Left ventricle myocardium inferior (tissue), 1 donor: Measurements from ENCODE around the gene ATXN10. TPM values are rescaled to one million over a fixed set of nuclear protein-coding genes. Genes with fewer than 3 reads are reported as not detected.
A peak's percentile ranks its signal among the peaks of the same experiment; 100 is the strongest.

Experiments
- DNase-seq: peaks from one replicate; pipeline ENCODE4 v3.0.0-alpha.2; 2020
- H3K27ac ChIP-seq: fragments of 200-600 bp; replicated peaks from 2 replicates; pipeline ENCODE4 v1.8.0; 2021
- H3K27me3 ChIP-seq: fragments of 200-600 bp; 2 replicates; pipeline ENCODE4 v1.8.0; 2021; ENCODE audit warnings: low read depth
- H3K36me3 ChIP-seq: fragments of 200-600 bp; 2 replicates; pipeline ENCODE4 v1.8.0; 2021
- H3K4me1 ChIP-seq: fragments of 200-600 bp; 2 replicates; pipeline ENCODE4 v1.8.0; 2021
- H3K4me3 ChIP-seq: fragments of 200-600 bp; 2 replicates; pipeline ENCODE4 v1.8.0; 2021; ENCODE audit warnings: mild to moderate bottlenecking, moderate library complexity
- H3K9me3 ChIP-seq: fragments of 200-600 bp; replicated peaks from 2 replicates; pipeline ENCODE4 v1.8.0; 2021
- intact Hi-C: fragments of 100-400 bp; cut with micrococcal nuclease; formaldehyde crosslinking; loops from one replicate; pipeline ENCODE4 v1.11.0; 2022
- total RNA-seq: library from RNA; stranded (reverse); fragmentation: NEBNext Ultra II Directional; extraction: Animal tissue kit (Norgen Biotek cat#: 25700); gene quantifications from one replicate; pipeline ENCODE4 v1.2.1, GENCODE V29; 2021
- TF ChIP-seq, protein P1 (sequence below): fragments of 200-600 bp; IDR thresholded peaks from 2 replicates; pipeline ENCODE4 v1.8.0; 2021; ENCODE audit warnings: antibody characterized with exemption, mild to moderate bottlenecking, borderline replicate concordance
- donor health status: DM: no; HTN: yes; CAD: no; lungs with severe emphysema.

The ATXN10 gene
- total RNA-seq, 1 donor from 2014 or later: 148 TPM

DNA sequence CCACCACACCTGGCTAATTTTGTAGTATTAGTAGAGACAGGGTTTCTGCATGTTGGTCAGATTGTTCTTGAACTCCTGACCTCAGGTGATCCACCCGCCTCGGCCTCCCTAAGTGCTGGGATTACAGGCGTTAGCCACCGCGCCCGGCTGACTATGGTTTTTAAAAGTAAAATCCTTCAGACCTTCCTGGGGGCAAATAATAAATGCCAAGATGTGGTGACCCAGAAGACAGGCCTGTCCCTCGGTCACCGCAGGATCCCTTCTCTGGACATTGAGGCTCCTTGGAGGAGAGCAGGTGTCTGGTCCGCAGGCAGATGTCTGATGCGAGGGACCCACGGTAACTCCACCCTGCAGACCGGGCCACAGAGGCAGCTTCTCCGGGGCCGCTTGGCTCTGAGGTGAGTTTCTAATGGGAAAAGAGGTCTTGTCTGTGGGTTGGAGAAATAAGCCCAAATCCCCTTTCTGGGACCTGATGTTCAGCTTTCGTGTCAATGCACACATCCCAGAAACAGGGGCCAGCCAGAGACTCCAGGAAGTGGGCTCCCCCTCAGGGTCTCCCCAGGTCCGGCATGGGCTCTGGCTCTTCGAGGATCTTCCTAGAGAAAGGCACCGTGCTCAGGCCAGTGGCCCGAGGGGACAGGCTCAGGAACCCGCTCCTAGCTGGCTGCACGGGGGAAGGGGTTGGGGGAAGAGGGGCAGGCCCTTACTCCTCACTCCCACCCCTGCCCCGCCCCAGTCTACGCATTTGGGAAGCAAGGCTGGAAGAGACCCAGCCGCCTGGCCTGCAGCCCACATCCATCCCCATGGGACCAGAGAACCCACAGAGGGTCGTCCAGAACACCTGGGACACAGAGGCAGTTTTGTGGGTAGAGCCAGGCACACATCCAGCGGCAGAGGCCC is 204.8 kb downstream of the ATXN10 start:
- intact Hi-C loops: no loop called here
- Histone ChIP-seq H3K4me1 (peaks cover 38% of the 10 kb centered on the region), H3K36me3 (no peaks in the 10 kb centered on the region), H3K27me3 (peaks cover 45% of the 10 kb centered on the region), H3K27ac (no peak overlapping the region), H3K4me3 (no peak overlapping the region), H3K9me3 (peaks cover 12% of the 10 kb centered on the region)
- DNase-seq: no peak
- TF ChIP-seq, protein P1, sequence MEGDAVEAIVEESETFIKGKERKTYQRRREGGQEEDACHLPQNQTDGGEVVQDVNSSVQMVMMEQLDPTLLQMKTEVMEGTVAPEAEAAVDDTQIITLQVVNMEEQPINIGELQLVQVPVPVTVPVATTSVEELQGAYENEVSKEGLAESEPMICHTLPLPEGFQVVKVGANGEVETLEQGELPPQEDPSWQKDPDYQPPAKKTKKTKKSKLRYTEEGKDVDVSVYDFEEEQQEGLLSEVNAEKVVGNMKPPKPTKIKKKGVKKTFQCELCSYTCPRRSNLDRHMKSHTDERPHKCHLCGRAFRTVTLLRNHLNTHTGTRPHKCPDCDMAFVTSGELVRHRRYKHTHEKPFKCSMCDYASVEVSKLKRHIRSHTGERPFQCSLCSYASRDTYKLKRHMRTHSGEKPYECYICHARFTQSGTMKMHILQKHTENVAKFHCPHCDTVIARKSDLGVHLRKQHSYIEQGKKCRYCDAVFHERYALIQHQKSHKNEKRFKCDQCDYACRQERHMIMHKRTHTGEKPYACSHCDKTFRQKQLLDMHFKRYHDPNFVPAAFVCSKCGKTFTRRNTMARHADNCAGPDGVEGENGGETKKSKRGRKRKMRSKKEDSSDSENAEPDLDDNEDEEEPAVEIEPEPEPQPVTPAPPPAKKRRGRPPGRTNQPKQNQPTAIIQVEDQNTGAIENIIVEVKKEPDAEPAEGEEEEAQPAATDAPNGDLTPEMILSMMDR: no peak

DNA sequence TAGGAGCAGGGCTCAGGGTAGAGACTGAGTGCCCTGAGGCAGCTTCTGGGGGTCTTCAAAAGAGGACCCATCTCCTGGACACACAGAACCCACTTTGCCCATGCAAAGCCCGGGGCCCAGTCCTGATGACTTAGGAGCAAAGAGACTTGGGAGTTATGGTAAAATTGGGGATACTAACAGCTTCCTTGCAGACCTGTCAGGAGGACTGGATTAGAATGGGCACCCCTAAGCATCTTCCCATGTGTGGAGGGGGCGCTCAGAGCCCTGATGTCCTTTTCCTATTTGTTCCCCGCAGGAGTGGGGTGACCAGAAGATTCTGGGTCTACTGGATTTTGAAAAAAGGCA is 205.4 kb downstream of the ATXN10 start:
- intact Hi-C loops: no loop called here
- no peak overlapping the region for H3K4me3 ChIP-seq
- peaks cover 51% of the 10 kb centered on the region for H3K27me3 ChIP-seq
- peaks cover 12% of the 10 kb centered on the region for H3K9me3 ChIP-seq
- no peak overlapping the region for H3K27ac ChIP-seq
- H3K36me3 ChIP-seq: no peaks in the 10 kb centered on the region
- H3K4me1 ChIP-seq: peaks cover 38% of the 10 kb centered on the region
- TF ChIP-seq, protein P1: no peak
- DNase-seq: no peak

DNA sequence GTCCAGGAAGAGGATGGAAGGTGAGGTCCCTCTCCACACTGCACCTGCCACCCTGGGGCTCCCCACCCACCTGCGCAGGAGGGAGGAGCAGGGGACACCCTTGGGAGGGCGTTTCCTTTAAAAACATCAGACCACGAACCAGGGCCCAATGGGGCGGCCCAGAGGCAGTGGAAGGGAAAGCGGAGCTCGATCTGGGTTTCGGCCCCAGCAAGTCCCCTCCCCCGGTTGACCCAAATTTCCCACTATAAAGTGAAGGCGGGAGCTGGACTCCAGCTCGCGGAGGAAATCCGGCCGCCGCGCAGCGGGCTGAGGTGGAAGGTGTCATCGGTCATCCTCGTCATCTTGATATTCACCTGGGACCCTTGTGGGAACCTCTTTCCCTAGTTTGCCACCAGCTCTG is 206.0 kb downstream of the ATXN10 start:
- DNase-seq: no peak
- TF ChIP-seq, protein P1: no peak
- peaks cover 58% of the 10 kb centered on the region for H3K27me3 ChIP-seq
- H3K9me3 ChIP-seq: peaks cover 7% of the 10 kb centered on the region
- no peak overlapping the region for H3K4me3 ChIP-seq
- H3K4me1 ChIP-seq: peaks cover 38% of the 10 kb centered on the region
- no peaks in the 10 kb centered on the region for H3K36me3 ChIP-seq
- no peak overlapping the region for H3K27ac ChIP-seq
- intact Hi-C loops: no loop called here

DNA sequence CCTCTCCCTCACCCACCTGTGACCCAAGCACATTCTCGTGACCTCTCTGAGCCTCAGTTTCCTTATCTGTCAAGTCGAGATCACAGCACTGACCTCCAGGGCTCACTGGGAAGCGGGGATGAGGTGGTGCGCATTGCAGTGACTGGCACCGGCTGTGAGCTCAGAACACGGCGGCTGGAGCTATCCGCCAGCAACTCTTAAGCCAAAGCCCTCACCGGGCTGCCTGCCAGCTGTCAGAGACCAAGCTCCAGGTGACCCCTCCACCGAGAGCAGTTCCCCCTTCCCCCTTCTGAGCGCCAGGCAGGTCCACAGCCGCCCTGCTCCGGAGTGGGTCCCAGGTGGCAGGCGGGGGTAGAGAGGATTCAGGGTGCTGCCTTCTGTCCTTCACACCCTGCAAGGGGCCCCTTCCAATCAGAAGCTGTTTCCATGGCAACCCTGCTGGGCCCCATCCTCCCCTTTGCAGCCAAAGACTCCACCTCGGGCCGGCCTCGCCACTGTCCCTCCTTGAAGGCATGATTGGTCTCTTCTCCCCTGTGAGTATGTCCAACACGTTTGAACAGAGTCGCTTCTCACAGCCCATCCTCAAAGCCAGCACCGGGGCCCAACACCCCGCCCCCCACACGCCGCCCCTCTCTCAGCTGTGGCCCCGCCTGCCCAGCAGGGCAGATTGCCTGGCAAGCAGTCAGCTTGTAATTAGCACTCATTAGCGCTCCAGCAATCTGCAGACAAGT is 206.6 kb downstream of the ATXN10 start:
- TF ChIP-seq, protein P1: no peak
- Histone ChIP-seq H3K9me3 (peaks cover 2% of the 10 kb centered on the region), H3K27me3 (peaks cover 63% of the 10 kb centered on the region), H3K36me3 (no peaks in the 10 kb centered on the region), H3K4me3 (no peak overlapping the region), H3K27ac (no peak overlapping the region), H3K4me1 (peaks cover 38% of the 10 kb centered on the region)
- peak; percentile 51 for DNase-seq
- intact Hi-C loops: no loop called here

DNA sequence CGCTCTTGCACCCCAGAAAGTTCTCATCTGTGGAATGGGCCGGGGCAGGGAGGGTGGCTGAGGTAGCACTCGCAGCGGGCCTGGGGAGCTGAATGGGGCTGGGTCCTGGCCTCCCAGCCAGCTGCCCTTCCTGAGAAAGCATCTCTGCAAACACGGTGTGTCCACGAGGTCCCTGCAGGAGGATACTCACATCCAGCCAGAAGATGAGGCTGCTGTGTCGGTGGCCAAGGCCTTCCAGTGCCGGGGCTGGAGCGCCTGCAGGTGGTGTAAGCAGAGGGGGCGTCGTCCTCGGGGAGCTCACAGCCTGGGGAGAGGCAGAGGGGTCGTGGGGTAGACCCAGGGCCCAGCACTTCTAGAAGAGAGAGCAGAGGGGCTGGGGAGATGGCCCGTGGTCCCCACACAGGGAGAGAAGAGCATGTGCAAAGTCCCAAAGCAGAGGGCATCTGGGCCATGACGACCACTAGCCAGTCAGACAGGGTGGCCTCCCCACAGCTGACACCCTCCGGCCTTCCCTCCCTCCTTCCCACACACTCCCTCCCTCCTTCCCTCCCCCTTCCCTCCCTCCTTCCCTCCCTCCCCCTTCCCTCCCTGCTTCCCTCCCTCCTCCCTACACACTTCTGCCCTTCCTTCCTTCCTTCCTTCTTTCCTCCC is 207.4 kb downstream of the ATXN10 start:
- intact Hi-C loops: no loop called here

More for the DNA sequence above, 207.4 kb downstream of the ATXN10 start:
- no peak for DNase-seq
- Histone ChIP-seq H3K4me3 (no peak overlapping the region), H3K27me3 (peaks cover 71% of the 10 kb centered on the region), H3K27ac (no peak overlapping the region), H3K4me1 (peaks cover 42% of the 10 kb centered on the region), H3K9me3 (no peaks in the 10 kb centered on the region), H3K36me3 (no peaks in the 10 kb centered on the region)
- TF ChIP-seq, protein P1: no peak
